Neuronal stem cell (in vitro differentiated cells): ENCODE measurements around the gene AGPAT1.

Source experiments
- DNase-seq: peaks from one replicate; pipeline ENCODE4 v3.0.0-alpha.2; 2013; ENCODE audit warnings: low spot score
- H2AFZ ChIP-seq: one replicate; pipeline ENCODE4 v1.6.1; 2013; ENCODE audit warnings: mild to moderate bottlenecking, low read length, inconsistent platforms
- H2AK5ac ChIP-seq: 2 replicates; pipeline ENCODE4 v1.6.1; 2013; ENCODE audit warnings: low read depth, mild to moderate bottlenecking, inconsistent platforms, low read length, moderate library complexity, mixed read lengths
- H2BK120ac ChIP-seq: 2 replicates; pipeline ENCODE4 v1.6.1; 2013; ENCODE audit warnings: low read depth, mild to moderate bottlenecking, inconsistent platforms, low read length, moderate library complexity, mixed read lengths
- H2BK12ac ChIP-seq: one replicate; pipeline ENCODE4 v1.6.1; 2013; ENCODE audit warnings: low read length, inconsistent platforms
- H2BK15ac ChIP-seq: 2 replicates; pipeline ENCODE4 v1.6.1; 2013; ENCODE audit warnings: mild to moderate bottlenecking, low read length, inconsistent platforms, mixed read lengths
- H2BK5ac ChIP-seq: one replicate; pipeline ENCODE4 v1.6.1; 2013; ENCODE audit warnings: inconsistent platforms, mild to moderate bottlenecking, low read length, moderate library complexity
- H3K14ac ChIP-seq: one replicate; pipeline ENCODE4 v1.6.1; 2013; ENCODE audit warnings: low read length, inconsistent platforms
- H3K18ac ChIP-seq: 2 replicates; pipeline ENCODE4 v1.6.1; 2013; ENCODE audit warnings: low read length, inconsistent platforms
- H3K23ac ChIP-seq: 2 replicates; pipeline ENCODE4 v1.6.1; 2013; ENCODE audit warnings: low read depth, mild to moderate bottlenecking, mixed read lengths, low read length, inconsistent platforms; ENCODE audit not compliant: poor library complexity
- H3K27ac ChIP-seq: replicated peaks from 3 replicates; pipeline ENCODE4 v1.5.1; 2013; ENCODE audit warnings: low read length, inconsistent platforms
- H3K27me3 ChIP-seq, 3 experiments: 2 replicates each; pipeline ENCODE4 v1.6.1; 2013; ENCODE audit warnings: low read length in 3 of 3, mild to moderate bottlenecking in 2 of 3, inconsistent platforms in 1 of 3, low read depth in 1 of 3, mixed read lengths in 1 of 3, moderate library complexity in 1 of 3; ENCODE audit not compliant: control insufficient read depth in 3 of 3, insufficient read depth in 3 of 3
- H3K36me3 ChIP-seq, 2 donors: replicated peaks in 1 of 2; 2 replicates each; pipeline ENCODE4 v1.6.1; 2013; ENCODE audit warnings: low read length in 2 of 2; ENCODE audit not compliant: control insufficient read depth in 2 of 2, insufficient read depth in 2 of 2
- H3K4ac ChIP-seq: 2 replicates; pipeline ENCODE4 v1.6.1; 2013; ENCODE audit warnings: inconsistent platforms, mild to moderate bottlenecking, low read length, moderate library complexity
- H3K4me1 ChIP-seq, 2 donors: 1 replicate in 1 of 2; 2 replicates in 1 of 2; pipeline ENCODE4 v1.6.1; 2013; ENCODE audit warnings: low read length in 2 of 2, low read depth in 1 of 2; ENCODE audit not compliant: control insufficient read depth in 2 of 2, insufficient read depth in 1 of 2
- H3K4me2 ChIP-seq: one replicate; pipeline ENCODE4 v1.6.1; 2013; ENCODE audit warnings: mild to moderate bottlenecking, low read length, inconsistent platforms; ENCODE audit not compliant: insufficient read depth, poor library complexity, severe bottlenecking
- H3K4me3 ChIP-seq, 2 donors: 2 replicates each; pipeline ENCODE4 v1.5.1; 2013; ENCODE audit warnings: low read length in 2 of 2, mild to moderate bottlenecking in 2 of 2, inconsistent platforms in 1 of 2, moderate library complexity in 1 of 2
- H3K79me1 ChIP-seq: one replicate; pipeline ENCODE4 v1.6.1; 2013; ENCODE audit warnings: low read depth, mild to moderate bottlenecking, inconsistent platforms, low read length, moderate library complexity
- H3K9ac ChIP-seq: one replicate; pipeline ENCODE4 v1.6.1; 2013; ENCODE audit warnings: mild to moderate bottlenecking, low read depth, low read length, inconsistent platforms; ENCODE audit not compliant: poor library complexity
- H3K9me3 ChIP-seq, 2 donors: replicated peaks in 1 of 2; 2 replicates each; pipeline versions ENCODE3 to v1.6.1; 2013; ENCODE audit warnings: low read length in 2 of 2, mild to moderate bottlenecking in 2 of 2, inconsistent platforms in 1 of 2, low read depth in 1 of 2, mixed read lengths in 1 of 2, moderate library complexity in 1 of 2; ENCODE audit not compliant: control insufficient read depth in 2 of 2, insufficient read depth in 1 of 2
- H4K8ac ChIP-seq: one replicate; pipeline ENCODE4 v1.6.1; 2013; ENCODE audit warnings: low read depth, mild to moderate bottlenecking, inconsistent platforms, low read length, moderate library complexity
- H4K91ac ChIP-seq: one replicate; pipeline ENCODE4 v1.6.1; 2013; ENCODE audit warnings: low read length, low read depth, mild to moderate bottlenecking, inconsistent platforms; ENCODE audit not compliant: poor library complexity
- WGBS, 2 donors: extraction: QIAGEN DNeasy Blood & Tissue Kit; methylation state at CpG; one replicate each; pipeline ENCODE4 v1.1.7; 2013; ENCODE audit warnings: missing lambda C conversion rate in 2 of 2, mixed read lengths in 1 of 2; ENCODE audit not compliant: insufficient read length in 2 of 2, insufficient replicate concordance in 1 of 2; ENCODE audit errors: extremely low coverage in 2 of 2; 5-methylcytosine and 5-hydroxymethylcytosine counted together

The AGPAT1 gene

GRCh38 chr6:32181148-32181702 lies 5.3 kb upstream of the AGPAT1 start:
- Histone ChIP-seq H3K4me3 (no peak overlapping the region), H2BK120ac (no peak overlapping the region), H3K18ac (no peak overlapping the region), H3K9me3 (no peaks in the 10 kb centered on the region), H3K36me3 (peaks cover 25 to 55% of the 10 kb centered on the region in 2 donors), H2AK5ac (no peak overlapping the region), H3K9ac (no peak overlapping the region), H2BK5ac (no peak overlapping the region), H3K27ac (no peak overlapping the region), H3K27me3 (no peaks in the 10 kb centered on the region), H3K4me1 (peaks cover 5 to 11% of the 10 kb centered on the region in 2 donors), H2AFZ (no peak overlapping the region), H2BK15ac (no peak overlapping the region), H4K8ac (no peak overlapping the region), H3K4me2 (no peak overlapping the region), H3K14ac (no peak overlapping the region), H3K23ac (no peak overlapping the region), H4K91ac (no peak overlapping the region), H3K79me1 (no peaks in the 10 kb centered on the region), H3K4ac (no peak overlapping the region), H2BK12ac (no peak overlapping the region)
- DNase-seq = no peak
- WGBS, 2 donors = no CpG with 5 or more reads among the region's 15 CpGs

- H2BK12ac ChIP-seq = no peak overlapping the region
- H3K79me1 ChIP-seq = no peaks in the 10 kb centered on the region
- H3K36me3 ChIP-seq = peaks cover 25 to 47% of the 10 kb centered on the region in 2 donors
- no CpG with 5 or more reads among the region's 10 CpGs for WGBS, 2 donors
- H3K27ac ChIP-seq = no peak overlapping the region
- H3K27me3 ChIP-seq = no peaks in the 10 kb centered on the region
- no peak for DNase-seq
- peaks cover 8 to 12% of the 10 kb centered on the region in 2 donors for H3K4me1 ChIP-seq
- H3K4me2 ChIP-seq = no peak overlapping the region
- no peaks in the 10 kb centered on the region for H3K9me3 ChIP-seq
- H3K4me3 ChIP-seq = no peak overlapping the region
- no peak overlapping the region for H2BK120ac ChIP-seq
- no peak overlapping the region for H3K4ac ChIP-seq
- no peak overlapping the region for H3K14ac ChIP-seq
- H3K9ac ChIP-seq = no peak overlapping the region
- H4K91ac ChIP-seq = no peak overlapping the region
- no peak overlapping the region for H2BK5ac ChIP-seq
- H2AFZ ChIP-seq = no peak overlapping the region
- no peak overlapping the region for H2BK15ac ChIP-seq
- H4K8ac ChIP-seq = no peak overlapping the region
- H3K23ac ChIP-seq = no peak overlapping the region
- no peak overlapping the region for H2AK5ac ChIP-seq
- no peak overlapping the region for H3K18ac ChIP-seq
Observed at GRCh38 chr6:32179766-32180405, 4.0 kb upstream of the AGPAT1 start.

DNA sequence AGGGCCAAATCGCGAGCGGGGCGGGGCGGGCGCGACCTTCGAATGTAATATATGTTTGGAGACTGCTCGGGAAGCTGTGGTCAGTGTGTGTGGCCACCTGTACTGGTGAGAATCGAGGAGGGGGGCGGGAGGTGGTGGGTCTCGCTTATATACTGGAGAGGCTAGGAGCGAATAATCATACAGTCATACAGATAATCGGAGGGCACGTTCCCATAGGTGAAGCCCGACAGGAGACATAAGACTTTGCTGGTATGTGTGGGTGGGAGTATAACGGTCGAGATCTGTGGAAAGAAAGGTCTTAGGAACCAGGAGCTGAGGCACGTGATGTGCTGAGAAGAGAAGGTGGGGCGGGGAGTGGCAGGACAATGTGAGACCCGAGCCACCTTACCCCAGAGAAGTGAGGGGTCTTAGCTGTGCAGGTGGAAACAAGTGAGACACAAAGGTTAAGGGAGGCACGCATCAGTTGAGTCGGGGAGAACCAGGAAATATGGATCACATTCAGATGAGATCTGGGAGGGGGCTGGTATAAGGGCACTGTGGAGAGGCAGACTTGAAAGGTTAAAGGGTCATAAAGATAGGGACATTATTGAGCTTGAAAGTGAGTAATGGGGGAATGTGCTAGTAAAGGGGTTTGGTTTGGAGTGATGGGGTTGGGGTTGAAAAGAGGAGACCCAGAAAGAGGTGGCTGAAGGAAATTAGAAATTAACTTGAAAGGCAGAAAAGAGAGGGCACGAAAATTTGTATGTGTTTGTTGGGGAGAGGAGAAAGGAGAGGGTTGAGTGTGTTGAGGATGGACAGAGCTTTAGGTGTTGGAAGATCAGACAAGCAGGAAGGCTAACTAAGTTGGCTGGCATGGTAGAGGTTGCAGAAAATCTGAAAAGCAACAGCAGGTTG lies 2.9 kb upstream of the AGPAT1 start:
- Histone ChIP-seq H3K23ac (peak overlapping the region; percentile 39), H2BK120ac (no peak overlapping the region), H3K4me3 (peak overlapping the region; percentile 72 to 86), H3K18ac (peak overlapping the region; percentile 58), H3K9ac (peak overlapping the region; percentile 78), H3K27me3 (no peaks in the 10 kb centered on the region), H3K79me1 (peaks cover 3% of the 10 kb centered on the region), H2BK5ac (peak overlapping the region; percentile 84), H3K4ac (no peak overlapping the region), H2BK12ac (no peak overlapping the region), H4K8ac (no peak overlapping the region), H3K36me3 (peaks cover 25 to 48% of the 10 kb centered on the region in 2 donors), H3K14ac (no peak overlapping the region), H3K4me1 (peaks cover 9 to 16% of the 10 kb centered on the region in 2 donors), H3K9me3 (no peaks in the 10 kb centered on the region), H4K91ac (no peak overlapping the region), H2AK5ac (no peak overlapping the region), H2BK15ac (peak overlapping the region; percentile 1), H3K4me2 (peak overlapping the region; percentile 63), H2AFZ (peak overlapping the region; percentile 48), H3K27ac (peak overlapping the region; percentile 45)
- WGBS, 2 donors = 100% methylated on average over 1 of the region's 24 CpGs
- DNase-seq = no peak
